ENCODE results near the gene BNIP1.
A peak's percentile ranks its signal among the peaks of the same experiment; 100 is the strongest.

- TF ChIP-seq, protein P1, sequence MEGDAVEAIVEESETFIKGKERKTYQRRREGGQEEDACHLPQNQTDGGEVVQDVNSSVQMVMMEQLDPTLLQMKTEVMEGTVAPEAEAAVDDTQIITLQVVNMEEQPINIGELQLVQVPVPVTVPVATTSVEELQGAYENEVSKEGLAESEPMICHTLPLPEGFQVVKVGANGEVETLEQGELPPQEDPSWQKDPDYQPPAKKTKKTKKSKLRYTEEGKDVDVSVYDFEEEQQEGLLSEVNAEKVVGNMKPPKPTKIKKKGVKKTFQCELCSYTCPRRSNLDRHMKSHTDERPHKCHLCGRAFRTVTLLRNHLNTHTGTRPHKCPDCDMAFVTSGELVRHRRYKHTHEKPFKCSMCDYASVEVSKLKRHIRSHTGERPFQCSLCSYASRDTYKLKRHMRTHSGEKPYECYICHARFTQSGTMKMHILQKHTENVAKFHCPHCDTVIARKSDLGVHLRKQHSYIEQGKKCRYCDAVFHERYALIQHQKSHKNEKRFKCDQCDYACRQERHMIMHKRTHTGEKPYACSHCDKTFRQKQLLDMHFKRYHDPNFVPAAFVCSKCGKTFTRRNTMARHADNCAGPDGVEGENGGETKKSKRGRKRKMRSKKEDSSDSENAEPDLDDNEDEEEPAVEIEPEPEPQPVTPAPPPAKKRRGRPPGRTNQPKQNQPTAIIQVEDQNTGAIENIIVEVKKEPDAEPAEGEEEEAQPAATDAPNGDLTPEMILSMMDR (IDR thresholded peaks at IDR 0.05): peak; percentile 91 to 95 (median 94)
- TF ChIP-seq POLR2A (IDR thresholded peaks at IDR 0.05): peak; percentile 76
Observed at GRCh38 chr5:173144200-173145176, at the start of gene BNIP1.
